Cardiac fibroblast (primary cell): ENCODE results near the gene CD59.

Experiments
- DNase-seq, 2 donors: peaks; one replicate each; pipeline versions ENCODE4 v3.0.0 to v3.0.0-alpha.2; 2010; ENCODE audit warnings: low read depth in 2 of 2
- H3K4me3 ChIP-seq, 2 donors: replicated peaks in 1 of 2; 1 replicate in 1 of 2; 2 replicates in 1 of 2; pipeline ENCODE4 v1.5.1; 2011; ENCODE audit warnings: low read depth in 2 of 2, low read length in 2 of 2, mild to moderate bottlenecking in 2 of 2, moderate library complexity in 1 of 2
- CTCF ChIP-seq: IDR thresholded peaks from one replicate; pipeline ENCODE4 v1.5.1; 2011; ENCODE audit warnings: low read depth, mild to moderate bottlenecking, low read length, inconsistent platforms

CD59 gene

GRCh38 chr11:33701302-33702230 is 34.7 kb downstream of the CD59 start:
- H3K4me3 ChIP-seq = peak overlapping the region; percentile 25 to 38
- DNase-seq = peak; percentile 89 to 97
- no peak for TF ChIP-seq CTCF

- peak; percentile 99 for DNase-seq
- no peak for TF ChIP-seq CTCF
- peak within 1 kb of the TSS; percentile 41 to 54 for H3K4me3 ChIP-seq
Measured at GRCh38 chr11:33700502-33701271, 35.5 kb downstream of the CD59 start, which contains the start of gene C11orf91. TSS of gene C11orf91 (minus strand) at chr11:33700826. CDS start at chr11:33700740, 86 bp downstream.

- peak in 1 of 2 donors; percentile 51 for DNase-seq
- TF ChIP-seq CTCF = no peak
- peak overlapping the region; percentile 38 to 54 for H3K4me3 ChIP-seq
Measured at GRCh38 chr11:33700063-33700501, 36.1 kb downstream of the CD59 start.

GRCh38 chr11:33699515-33700062 is 36.6 kb downstream of the CD59 start:
- peak in 1 of 2 donors; percentile 46 for DNase-seq
- TF ChIP-seq CTCF = no peak
- H3K4me3 ChIP-seq = peak overlapping the region in 1 of 2 donors; percentile 38

- no peak overlapping the region for H3K4me3 ChIP-seq
- DNase-seq = peak in 1 of 2 donors; percentile 55
- no peak for TF ChIP-seq CTCF
Measured at GRCh38 chr11:33698921-33699320, 37.3 kb downstream of the CD59 start.

GRCh38 chr11:33697997-33698396 is 38.2 kb downstream of the CD59 start:
- no peak for TF ChIP-seq CTCF
- DNase-seq = peak in 1 of 2 donors; percentile 35
- H3K4me3 ChIP-seq = no peak overlapping the region
